CD14-positive monocyte (primary cell): ENCODE results near the gene PANK4. TPM values are rescaled to one million over a fixed set of nuclear protein-coding genes. Genes with fewer than 3 reads are reported as not detected.

Experiments used
- DNase-seq, 3 donors: peaks; one replicate each; pipeline ENCODE4 v3.0.0-alpha.2; 2011 to 2022
- H2AFZ ChIP-seq: 2 replicates; pipeline ENCODE4 v1.6.0; 2012; ENCODE audit warnings: mild to moderate bottlenecking, low read depth, low read length, inconsistent platforms; ENCODE audit not compliant: insufficient read depth, poor library complexity, severe bottlenecking
- H3K27ac ChIP-seq, 2 donors: 1 replicate in 1 of 2; 2 replicates in 1 of 2; pipeline ENCODE4 v1.5.1; 2012 to 2013; ENCODE audit warnings: low read length in 2 of 2, control low read depth in 1 of 2, inconsistent platforms in 1 of 2, low read depth in 1 of 2, mild to moderate bottlenecking in 1 of 2
- H3K27me3 ChIP-seq, 2 donors: one replicate each; pipeline versions ENCODE4 v1.6.0 to v1.6.1; 2011 to 2013; ENCODE audit warnings: low read length in 2 of 2; ENCODE audit not compliant: control insufficient read depth in 2 of 2, insufficient read depth in 2 of 2
- H3K36me3 ChIP-seq, 2 donors: replicated peaks in 1 of 2; 1 replicate in 1 of 2; 2 replicates in 1 of 2; pipeline versions ENCODE4 v1.5.1 to v1.6.1; 2012 to 2013; ENCODE audit warnings: low read length in 2 of 2, control low read depth in 1 of 2, inconsistent platforms in 1 of 2, mild to moderate bottlenecking in 1 of 2; ENCODE audit not compliant: insufficient read depth in 2 of 2, control insufficient read depth in 1 of 2
- H3K4me1 ChIP-seq, 2 donors: 1 replicate in 1 of 2; 2 replicates in 1 of 2; pipeline versions ENCODE4 v1.5.1 to v1.6.1; 2012 to 2013; ENCODE audit warnings: low read length in 2 of 2, control low read depth in 1 of 2, inconsistent platforms in 1 of 2, mild to moderate bottlenecking in 1 of 2, moderate library complexity in 1 of 2; ENCODE audit not compliant: insufficient read depth in 2 of 2, control insufficient read depth in 1 of 2
- H3K4me2 ChIP-seq: replicated peaks from 2 replicates; pipeline ENCODE3; 2012; ENCODE audit warnings: low read length, moderate library complexity, mild to moderate bottlenecking; ENCODE audit not compliant: poor library complexity, severe bottlenecking; ENCODE audit errors: extremely low read depth
- H3K4me3 ChIP-seq, 3 experiments: fragments of 200-600 bp in 1 of 3; sonication (generic) in 1 of 3; replicated peaks in 1 of 3; 1 replicate in 2 of 3; 2 replicates in 1 of 3; pipeline ENCODE4 v1.5.1; 2011 to 2013; ENCODE audit warnings: low read length in 3 of 3, mild to moderate bottlenecking in 3 of 3, control low read depth in 2 of 3, low read depth in 2 of 3, inconsistent platforms in 1 of 3, moderate library complexity in 1 of 3
- H3K79me2 ChIP-seq: 2 replicates; pipeline ENCODE4 v1.6.0; 2012; ENCODE audit warnings: mild to moderate bottlenecking, control low read depth, inconsistent platforms, low read length, moderate library complexity; ENCODE audit not compliant: insufficient read depth
- H3K9ac ChIP-seq: 2 replicates; pipeline ENCODE4 v1.6.0; 2017; ENCODE audit warnings: low read length, mild to moderate bottlenecking; ENCODE audit not compliant: insufficient read depth, poor library complexity, severe bottlenecking
- H3K9me3 ChIP-seq, 2 donors: replicated peaks in 1 of 2; 1 replicate in 1 of 2; 2 replicates in 1 of 2; pipeline versions ENCODE4 v1.5.1 to v1.6.1; 2012 to 2013; ENCODE audit warnings: low read length in 2 of 2, control low read depth in 1 of 2; ENCODE audit not compliant: control insufficient read depth in 1 of 2, insufficient read depth in 1 of 2
- H4K20me1 ChIP-seq: 2 replicates; pipeline ENCODE4 v1.6.0; 2012; ENCODE audit warnings: mild to moderate bottlenecking, low read length, control low read depth, moderate library complexity; ENCODE audit not compliant: insufficient read depth
- H3K27ac Mint-ChIP-seq, 7 donors: one replicate each; pipeline ENCODE4 v1.8.0; 2020; ENCODE audit warnings: mild to moderate bottlenecking in 7 of 7, mixed read lengths in 7 of 7, moderate library complexity in 6 of 7, inconsistent platforms in 2 of 7
- H3K27me3 Mint-ChIP-seq, 3 donors: one replicate each; pipeline ENCODE4 v1.8.0; 2021 to 2022; ENCODE audit warnings: low read depth in 3 of 3, mild to moderate bottlenecking in 3 of 3, mixed read lengths in 3 of 3, moderate library complexity in 3 of 3, inconsistent platforms in 1 of 3
- H3K36me3 Mint-ChIP-seq, 2 donors: one replicate each; pipeline ENCODE4 v1.8.0; 2020; ENCODE audit warnings: mixed read lengths in 2 of 2, inconsistent platforms in 1 of 2, mild to moderate bottlenecking in 1 of 2
- H3K4me1 Mint-ChIP-seq: one replicate; pipeline ENCODE4 v1.8.0; 2020; ENCODE audit warnings: mild to moderate bottlenecking, mixed read lengths
- H3K4me3 Mint-ChIP-seq, 2 donors: one replicate each; pipeline ENCODE4 v1.8.0; 2020; ENCODE audit warnings: mild to moderate bottlenecking in 2 of 2, mixed read lengths in 2 of 2, moderate library complexity in 1 of 2
- H3K9me3 Mint-ChIP-seq, 7 donors: one replicate each; pipeline ENCODE4 v1.8.0; 2020 to 2022; ENCODE audit warnings: mixed read lengths in 7 of 7, mild to moderate bottlenecking in 6 of 7, moderate library complexity in 6 of 7, inconsistent platforms in 2 of 7
- CTCF ChIP-seq: fragments of 200-600 bp; IDR thresholded peaks from one replicate; pipeline ENCODE4 v1.8.0; 2022; ENCODE audit warnings: antibody characterized with exemption, mild to moderate bottlenecking
- WGBS: methylation state at CpG from one replicate; pipeline ENCODE4 v1.1.5; 2013; ENCODE audit warnings: missing lambda C conversion rate; ENCODE audit not compliant: insufficient coverage; 5-methylcytosine and 5-hydroxymethylcytosine counted together
- intact Hi-C, 2 donors: fragments of 100-400 bp; cut with micrococcal nuclease; formaldehyde crosslinking; loops; one replicate each; pipeline versions ENCODE4 v1.15.0 to v1.15.1; 2023
- polyA plus RNA-seq, 3 donors: library from polyadenylated mRNA; depleted of rRNA in 1 of 3; unstranded in 2 of 3; stranded (reverse) in 1 of 3; fragments of 300-500 nt in 2 of 3; fragments of >200 nt in 1 of 3; fragmentation: Illumina TruSeq in 2 of 3; gene quantifications; 1 replicate in 2 of 3; 2 replicates in 1 of 3; pipeline ENCODE4 v1.2.3, GENCODE V29; 2012 to 2021

Gene PANK4
- polyA plus RNA-seq, 3 donors, result 11.9 to 30.2 (median 13.7) TPM

- Mint-ChIP-seq H3K4me3 (no peak overlapping the region), H3K27ac (peak overlapping the region in 5 of 7 donors; percentile 35 to 73 (median 51)), H3K9me3 (peaks cover 0 to 2% (median 0%) of the 10 kb centered on the region in 7 donors), H3K4me1 (peaks cover 14% of the 10 kb centered on the region), H3K27me3 (peaks cover 6 to 10% (median 9%) of the 10 kb centered on the region in 3 donors), H3K36me3 (peaks cover 44 to 59% of the 10 kb centered on the region in 2 donors)
- H2AFZ ChIP-seq, result no peak overlapping the region
- no peak overlapping the region for H3K4me3 ChIP-seq
- peaks cover 21% of the 10 kb centered on the region for H3K79me2 ChIP-seq
- H4K20me1 ChIP-seq, result peaks cover 64% of the 10 kb centered on the region
- H3K4me2 ChIP-seq, result no peak overlapping the region
- H3K9me3 ChIP-seq, result no peaks in the 10 kb centered on the region
- H3K9ac ChIP-seq, result no peak overlapping the region
- 98% methylated on average over 11 of the region's 11 CpGs for WGBS
- TF ChIP-seq CTCF, result no peak
- no peak overlapping the region for H3K27ac ChIP-seq
- intact Hi-C loops, result no loop called here
- peaks cover 17 to 22% of the 10 kb centered on the region in 2 donors for H3K4me1 ChIP-seq
- H3K36me3 ChIP-seq, result peaks cover 61 to 65% of the 10 kb centered on the region in 2 donors
- no peaks in the 10 kb centered on the region for H3K27me3 ChIP-seq
- DNase-seq, result no peak
These were observed 35.0 kb upstream of the PANK4 start for GRCh38 chr1:2561446-2561845.

- no peak for TF ChIP-seq CTCF
- no peak overlapping the region for H3K27ac ChIP-seq
- no peaks in the 10 kb centered on the region for H3K9me3 ChIP-seq
- intact Hi-C loops, result no loop called here
- 98% methylated on average over 13 of the region's 15 CpGs for WGBS
- H3K4me3 Mint-ChIP-seq, result peak overlapping the region in 1 of 2 donors; percentile 6
- no peak overlapping the region for H3K9ac ChIP-seq
- H3K27ac Mint-ChIP-seq, result peak overlapping the region in 1 of 7 donors; percentile 18
- H3K36me3 ChIP-seq, result peaks cover 61 to 65% of the 10 kb centered on the region in 2 donors
- no peak overlapping the region for H3K4me2 ChIP-seq
- H4K20me1 ChIP-seq, result peaks cover 64% of the 10 kb centered on the region
- H3K27me3 ChIP-seq, result no peaks in the 10 kb centered on the region
- DNase-seq, result no peak
- peaks cover 44 to 59% of the 10 kb centered on the region in 2 donors for H3K36me3 Mint-ChIP-seq
- H3K79me2 ChIP-seq, result peaks cover 27% of the 10 kb centered on the region
- H3K9me3 Mint-ChIP-seq, result peaks cover 0 to 3% (median 0%) of the 10 kb centered on the region in 7 donors
- peaks cover 15% of the 10 kb centered on the region for H3K4me1 Mint-ChIP-seq
- H3K4me3 ChIP-seq, result no peak overlapping the region
- peaks cover 22 to 27% of the 10 kb centered on the region in 2 donors for H3K4me1 ChIP-seq
- H3K27me3 Mint-ChIP-seq, result peaks cover 5 to 9% (median 6%) of the 10 kb centered on the region in 3 donors
- H2AFZ ChIP-seq, result no peak overlapping the region
These were observed 34.1 kb upstream of the PANK4 start for GRCh38 chr1:2560299-2561073.
